PC-9 (cell line): Measurements from ENCODE around the gene COLGALT1. TPM values are rescaled to one million over a fixed set of nuclear protein-coding genes. Genes with fewer than 3 reads are reported as not detected.
A peak's percentile ranks its signal among the peaks of the same experiment; 100 is the strongest.

Experiments used
- BruUV-seq: library from RNA; stranded (reverse); fragments of 400-500 nt; replicated peaks from 2 replicates; lab custom pipeline; 2021; lab: Mats Ljungman, UMichigan
- CTCF ChIA-PET: fragments of 300-600 bp; sonication (Branson Sonifier 250); formaldehyde crosslinking; loops from one replicate; lab custom pipeline; 2022; ENCODE audit warnings: antibody characterized with exemption; lab: Charles Lee
- POLR2A ChIA-PET: fragments of 300-600 bp; sonication (Branson Sonifier 250); formaldehyde crosslinking; loops from one replicate; lab custom pipeline; 2022; ENCODE audit warnings: antibody characterized with exemption; ENCODE audit not compliant: unreplicated experiment; lab: Charles Lee
- DNase-seq, 2 experiments: peaks; one replicate each; pipeline versions ENCODE4 v3.0.0 to v3.0.0-alpha.2; 2015 to 2022; ENCODE audit warnings: mixed read lengths in 1 of 2
- H2AFZ ChIP-seq: fragments of 200-600 bp; sonication (generic); 2 replicates; pipeline ENCODE4 v1.8.1; 2017; ENCODE audit warnings: antibody characterized with exemption
- H3F3A ChIP-seq: fragments of 200-600 bp; sonication (generic); 2 replicates; pipeline ENCODE4 v1.8.1; 2017; ENCODE audit warnings: antibody characterized with exemption, mild to moderate bottlenecking, low read depth; ENCODE audit not compliant: insufficient read depth
- H3K27ac ChIP-seq: fragments of 200-600 bp; sonication (generic); 2 replicates; pipeline ENCODE4 v1.6.1; 2016; ENCODE audit warnings: mixed run types
- H3K27me3 ChIP-seq: fragments of 200-600 bp; sonication (generic); 2 replicates; pipeline ENCODE4 v1.6.1; 2016; ENCODE audit warnings: low read depth, mixed run types; ENCODE audit not compliant: insufficient read depth
- H3K36me3 ChIP-seq: fragments of 200-600 bp; sonication (generic); 2 replicates; pipeline ENCODE4 v1.6.1; 2016; ENCODE audit warnings: low read depth, mixed run types
- H3K4me1 ChIP-seq: fragments of 200-600 bp; sonication (generic); replicated peaks from 2 replicates; pipeline ENCODE4 v1.6.1; 2016; ENCODE audit warnings: mixed run types; ENCODE audit not compliant: insufficient read depth
- H3K4me2 ChIP-seq: fragments of 200-600 bp; sonication (generic); 2 replicates; pipeline ENCODE4 v1.6.1; 2017; ENCODE audit warnings: mixed run types
- H3K4me3 ChIP-seq: fragments of 200-600 bp; sonication (generic); 2 replicates; pipeline ENCODE4 v1.6.1; 2016; ENCODE audit warnings: mixed run types
- H3K79me2 ChIP-seq: fragments of 200-600 bp; sonication (generic); 2 replicates; pipeline ENCODE4 v1.6.1; 2017; ENCODE audit warnings: low read depth, mixed run types
- H3K9me2 ChIP-seq: fragments of 200-600 bp; sonication (generic); 2 replicates; pipeline ENCODE4 v1.8.1; 2017; ENCODE audit warnings: mild to moderate bottlenecking; ENCODE audit not compliant: insufficient read depth
- H3K9me3 ChIP-seq: fragments of 200-600 bp; sonication (generic); 2 replicates; pipeline ENCODE4 v1.8.1; 2016; ENCODE audit warnings: low read depth; ENCODE audit not compliant: insufficient read depth
- H4K20me1 ChIP-seq: fragments of 200-600 bp; sonication (generic); 2 replicates; pipeline ENCODE4 v1.8.1; 2017; ENCODE audit not compliant: insufficient read depth
- EZH2 ChIP-seq: fragments of 200-600 bp; sonication (generic); IDR thresholded peaks from 2 replicates; pipeline ENCODE4 v1.8.0; 2017; ENCODE audit warnings: antibody characterized with exemption, low read depth
- intact Hi-C: fragments of 100-400 bp; cut with micrococcal nuclease; formaldehyde crosslinking; loops from one replicate; pipeline ENCODE4 v1.10.0; 2022; ENCODE audit not compliant: unreplicated experiment
- total RNA-seq: library from RNA; stranded (reverse); gene quantifications from 2 replicates; pipeline ENCODE4 v1.2.3, GENCODE V29; 2021
- TF ChIP-seq, protein P1 (sequence below): fragments of 200-600 bp; sonication (generic); conservative IDR thresholded peaks from 2 replicates; pipeline ENCODE4 v1.6.1; 2017; ENCODE audit warnings: mixed run types, antibody characterized with exemption, mild to moderate bottlenecking, moderate library complexity

The COLGALT1 gene
- total RNA-seq, 1 experiment from 2014 or later = 88.8 TPM

DNA sequence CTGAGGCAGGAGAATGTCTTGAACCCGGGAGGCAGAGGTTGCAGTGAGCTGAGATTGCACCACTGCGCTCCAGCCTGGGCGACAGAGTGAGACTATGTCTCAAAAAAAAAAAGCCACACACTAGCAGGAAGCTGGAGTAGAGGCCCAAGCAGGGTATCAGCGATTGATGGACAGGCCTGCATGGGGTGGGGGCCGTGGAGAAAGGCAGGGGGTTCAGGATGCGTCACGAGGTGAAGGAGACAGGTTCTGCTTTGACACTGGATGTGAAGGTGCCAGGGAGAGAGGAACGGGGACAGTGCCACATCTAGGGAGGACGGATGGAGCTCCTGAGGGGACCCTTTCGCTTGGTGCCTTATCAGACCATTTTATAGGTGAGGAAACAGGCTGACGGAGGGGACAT lies 7.1 kb downstream of the COLGALT1 start:
- BruUV-seq = no TSS peak
- intact Hi-C loops = no loop called here
- Histone ChIP-seq H3K9me2 (no peaks in the 10 kb centered on the region), H3K4me1 (peaks cover 26% of the 10 kb centered on the region), H3K27me3 (no peaks in the 10 kb centered on the region), H3K79me2 (peaks cover 10% of the 10 kb centered on the region), H3K36me3 (no peaks in the 10 kb centered on the region; the same call in 1 of the 2 replicates), H3K4me2 (no peak overlapping the region), H3K4me3 (no peak overlapping the region), H3F3A (peaks cover 29% of the 10 kb centered on the region), H3K9me3 (no peaks in the 10 kb centered on the region), H2AFZ (no peak overlapping the region), H4K20me1 (no peaks in the 10 kb centered on the region), H3K27ac (no peak overlapping the region)
- ChIA-PET CTCF (interaction anchor here (0.5 to 0.7 kb wide), 2 partner anchors 49 to 130 kb away, joined by 3 to 11 read pairs; no protein-coding TSS in a partner anchor), POLR2A (interaction anchor here (0.6 kb wide), 1 partner anchor 209 kb away, joined by 3 read pairs; no protein-coding TSS in a partner anchor)
- TF ChIP-seq, protein P1, sequence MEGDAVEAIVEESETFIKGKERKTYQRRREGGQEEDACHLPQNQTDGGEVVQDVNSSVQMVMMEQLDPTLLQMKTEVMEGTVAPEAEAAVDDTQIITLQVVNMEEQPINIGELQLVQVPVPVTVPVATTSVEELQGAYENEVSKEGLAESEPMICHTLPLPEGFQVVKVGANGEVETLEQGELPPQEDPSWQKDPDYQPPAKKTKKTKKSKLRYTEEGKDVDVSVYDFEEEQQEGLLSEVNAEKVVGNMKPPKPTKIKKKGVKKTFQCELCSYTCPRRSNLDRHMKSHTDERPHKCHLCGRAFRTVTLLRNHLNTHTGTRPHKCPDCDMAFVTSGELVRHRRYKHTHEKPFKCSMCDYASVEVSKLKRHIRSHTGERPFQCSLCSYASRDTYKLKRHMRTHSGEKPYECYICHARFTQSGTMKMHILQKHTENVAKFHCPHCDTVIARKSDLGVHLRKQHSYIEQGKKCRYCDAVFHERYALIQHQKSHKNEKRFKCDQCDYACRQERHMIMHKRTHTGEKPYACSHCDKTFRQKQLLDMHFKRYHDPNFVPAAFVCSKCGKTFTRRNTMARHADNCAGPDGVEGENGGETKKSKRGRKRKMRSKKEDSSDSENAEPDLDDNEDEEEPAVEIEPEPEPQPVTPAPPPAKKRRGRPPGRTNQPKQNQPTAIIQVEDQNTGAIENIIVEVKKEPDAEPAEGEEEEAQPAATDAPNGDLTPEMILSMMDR = no peak
- TF ChIP-seq EZH2 = no peak
- DNase-seq = no peak

DNA sequence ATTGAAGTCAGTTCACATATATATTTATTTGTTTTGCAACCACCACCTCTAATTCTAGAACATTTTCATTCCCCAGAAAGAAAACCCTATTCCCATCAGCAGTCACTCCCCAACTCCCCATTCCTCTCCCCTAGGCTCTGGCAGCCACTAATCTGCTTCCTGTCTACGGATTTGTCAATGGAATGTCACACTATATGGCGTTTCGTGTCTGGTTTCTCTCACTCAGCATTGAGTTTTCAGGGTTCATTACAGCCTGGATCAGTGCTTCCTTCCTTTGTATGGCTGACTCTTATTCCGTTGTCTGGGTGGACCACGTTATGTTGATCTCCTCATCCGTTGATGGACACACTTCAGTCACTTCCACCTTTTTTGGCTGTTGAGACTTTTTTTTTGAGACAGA lies 9.3 kb downstream of the COLGALT1 start:
- intact Hi-C loops = no loop called here
- Histone ChIP-seq H3K36me3 (peaks cover 8% of the 10 kb centered on the region; the same call in 1 of the 2 replicates), H3F3A (peaks cover 29% of the 10 kb centered on the region), H3K4me1 (peaks cover 26% of the 10 kb centered on the region), H3K9me2 (no peaks in the 10 kb centered on the region), H3K27me3 (no peaks in the 10 kb centered on the region), H3K4me3 (no peak overlapping the region), H3K79me2 (0 out of 2 replicates have a peak, but pooled peaks cover 9% of the 10 kb centered on the region), H2AFZ (no peak overlapping the region), H3K9me3 (no peaks in the 10 kb centered on the region), H3K27ac (peak overlapping the region; percentile 69), H4K20me1 (no peaks in the 10 kb centered on the region), H3K4me2 (no peak overlapping the region)
- ChIA-PET CTCF (no interaction called here), POLR2A (no interaction called here)
- BruUV-seq = no TSS peak
- TF ChIP-seq, protein P1 = no peak
- TF ChIP-seq EZH2 = no peak
- no peak for DNase-seq

DNA sequence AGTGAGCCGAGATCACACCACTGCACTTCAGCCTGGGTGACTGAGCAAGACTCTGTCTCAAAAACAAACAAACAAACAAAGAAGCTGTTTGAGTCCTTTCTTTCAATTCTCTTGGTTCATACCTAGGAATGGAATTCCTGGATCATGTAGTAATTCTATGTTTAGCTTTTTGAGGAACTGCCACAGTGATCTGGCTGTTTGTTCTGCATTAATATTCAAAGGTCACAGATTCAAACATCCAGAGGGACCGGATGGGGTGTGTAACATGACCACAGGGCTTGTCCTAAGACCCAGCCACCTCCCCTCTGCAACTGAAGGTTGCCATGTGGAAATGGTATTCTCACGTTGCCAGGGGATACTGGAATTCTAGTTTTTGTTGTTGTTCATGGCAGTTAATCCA lies 10.2 kb downstream of the COLGALT1 start:
- peaks cover 8% of the 10 kb centered on the region; the same call in 1 of the 2 replicates for H3K36me3 ChIP-seq

More for the DNA sequence above, 10.2 kb downstream of the COLGALT1 start:
- H3K4me3 ChIP-seq = no peak overlapping the region
- peak overlapping the region; percentile 69 for H3K27ac ChIP-seq
- 0 out of 2 replicates have a peak, but pooled peaks cover 9% of the 10 kb centered on the region for H3K79me2 ChIP-seq
- no peaks in the 10 kb centered on the region for H3K27me3 ChIP-seq
- H3F3A ChIP-seq = peaks cover 29% of the 10 kb centered on the region
- H2AFZ ChIP-seq = no peak overlapping the region
- H3K9me3 ChIP-seq = no peaks in the 10 kb centered on the region
- TF ChIP-seq, protein P1 = no peak
- no peak for TF ChIP-seq EZH2
- no peaks in the 10 kb centered on the region for H3K9me2 ChIP-seq
- BruUV-seq = no TSS peak
- peaks cover 26% of the 10 kb centered on the region for H3K4me1 ChIP-seq
- CTCF ChIA-PET = interaction anchor here (0.5 kb wide), 1 partner anchor 34 kb away, joined by 4 read pairs; no protein-coding TSS in a partner anchor
- no peaks in the 10 kb centered on the region for H4K20me1 ChIP-seq
- intact Hi-C loops = no loop called here
- peak overlapping the region; percentile 25 for H3K4me2 ChIP-seq
- POLR2A ChIA-PET = no interaction called here
- DNase-seq = peak; percentile 39 to 98
